GM21737 (cell line): ENCODE data around the gene PRCD.
"Not testable (repeated sequence)": the region's sequence is repeated elsewhere in the genome, so short reads cannot be mapped to it uniquely, and the experiment has no call there.

ENCODE experiments used
- ATAC-seq: cut with Tn5 transposase; IDR thresholded peaks from one replicate; pipeline ENCODE4 v1.9.1; 2021; ENCODE audit warnings: mild to moderate bottlenecking, moderate library complexity; ENCODE audit not compliant: unreplicated experiment

The PRCD gene

GRCh38 chr17:76502341-76503211 is 37.3 kb upstream of the PRCD start:
- no peak for ATAC-seq

GRCh38 chr17:76504117-76504516 is 35.7 kb upstream of the PRCD start:
- ATAC-seq: no peak

DNA sequence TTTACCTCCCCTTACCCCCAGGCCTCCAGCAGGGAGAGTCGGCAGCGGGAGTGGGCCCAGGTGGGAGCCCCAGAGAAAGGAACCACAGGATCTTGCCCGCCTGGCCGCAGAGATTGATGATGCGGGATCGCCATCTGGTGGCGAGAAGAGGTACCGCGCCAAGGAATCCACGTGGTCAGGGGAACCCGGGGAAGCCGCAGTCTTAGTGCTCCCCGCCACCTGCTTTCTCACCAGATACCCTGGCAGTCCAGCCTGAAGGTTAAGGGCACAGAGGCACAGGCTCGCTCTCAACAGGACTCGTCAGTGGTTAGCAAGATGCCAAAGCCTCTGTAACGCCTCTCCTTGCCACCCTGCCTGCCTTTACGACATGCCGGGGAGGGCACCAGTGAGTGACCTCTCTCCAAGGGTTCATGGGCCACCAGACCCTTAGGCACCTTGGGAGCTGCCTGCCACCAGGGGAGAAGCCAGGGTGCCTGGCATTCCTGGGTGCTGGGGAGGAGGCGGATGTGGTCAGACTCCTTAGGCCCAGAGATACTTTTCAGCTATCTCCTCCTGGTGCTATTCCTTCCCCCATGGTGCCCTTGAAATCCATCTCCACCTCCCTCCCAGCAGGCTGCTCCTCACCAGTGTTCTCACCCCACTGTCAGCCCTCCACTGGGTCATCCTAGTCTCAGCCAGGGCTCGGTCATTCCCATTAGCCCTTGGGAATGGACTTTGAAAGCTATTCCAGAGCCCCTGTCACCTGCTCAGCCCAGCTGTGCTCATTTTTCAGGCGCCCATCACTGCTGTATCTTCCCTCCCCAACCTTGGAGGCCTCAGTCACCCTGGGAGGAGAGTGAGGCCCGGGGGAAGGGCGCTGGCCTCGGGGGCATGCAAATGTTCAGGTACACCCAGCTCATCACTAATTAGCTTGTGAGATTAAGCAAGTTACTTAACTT is 33.2 kb upstream of the PRCD start:
- no peak for ATAC-seq

GRCh38 chr17:76508472-76509063 is 31.3 kb upstream of the PRCD start:
- ATAC-seq: not testable (repeated sequence)

- no peak for ATAC-seq
Observed at GRCh38 chr17:76510831-76511244, 29.0 kb upstream of the PRCD start.

DNA sequence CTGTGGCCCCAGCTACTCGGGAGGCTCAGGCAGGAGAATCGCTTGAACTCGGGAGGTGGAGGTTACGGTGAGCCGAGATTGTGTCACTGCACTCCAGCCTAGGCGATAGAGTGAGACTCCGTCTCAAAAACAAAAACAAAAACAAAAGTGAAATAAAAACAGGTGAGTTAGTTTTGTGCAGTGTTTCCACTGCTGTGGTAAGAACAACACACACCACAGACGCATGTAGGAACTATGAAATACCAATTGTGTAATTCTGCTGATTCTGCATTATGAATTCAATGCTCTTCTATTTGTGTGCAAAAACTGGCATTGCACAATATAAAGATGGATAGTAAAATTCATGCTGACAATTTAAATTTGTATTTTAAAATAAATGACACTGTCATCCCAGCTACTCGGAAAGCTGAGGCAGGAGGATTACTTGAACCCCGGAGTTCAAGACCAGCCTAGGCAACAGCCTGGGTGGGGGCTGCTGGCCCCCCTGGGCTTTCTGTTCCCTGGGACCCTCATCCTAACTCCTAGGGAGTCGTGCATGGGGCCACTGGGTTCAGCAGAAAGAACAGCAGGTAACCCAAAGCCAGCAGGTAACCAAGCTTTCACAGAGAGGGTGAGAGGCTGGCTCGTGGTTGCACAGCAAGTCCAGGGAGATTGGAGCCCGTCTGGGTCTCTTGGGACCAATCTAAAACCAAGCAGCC is 28.0 kb upstream of the PRCD start:
- no peak for ATAC-seq

DNA sequence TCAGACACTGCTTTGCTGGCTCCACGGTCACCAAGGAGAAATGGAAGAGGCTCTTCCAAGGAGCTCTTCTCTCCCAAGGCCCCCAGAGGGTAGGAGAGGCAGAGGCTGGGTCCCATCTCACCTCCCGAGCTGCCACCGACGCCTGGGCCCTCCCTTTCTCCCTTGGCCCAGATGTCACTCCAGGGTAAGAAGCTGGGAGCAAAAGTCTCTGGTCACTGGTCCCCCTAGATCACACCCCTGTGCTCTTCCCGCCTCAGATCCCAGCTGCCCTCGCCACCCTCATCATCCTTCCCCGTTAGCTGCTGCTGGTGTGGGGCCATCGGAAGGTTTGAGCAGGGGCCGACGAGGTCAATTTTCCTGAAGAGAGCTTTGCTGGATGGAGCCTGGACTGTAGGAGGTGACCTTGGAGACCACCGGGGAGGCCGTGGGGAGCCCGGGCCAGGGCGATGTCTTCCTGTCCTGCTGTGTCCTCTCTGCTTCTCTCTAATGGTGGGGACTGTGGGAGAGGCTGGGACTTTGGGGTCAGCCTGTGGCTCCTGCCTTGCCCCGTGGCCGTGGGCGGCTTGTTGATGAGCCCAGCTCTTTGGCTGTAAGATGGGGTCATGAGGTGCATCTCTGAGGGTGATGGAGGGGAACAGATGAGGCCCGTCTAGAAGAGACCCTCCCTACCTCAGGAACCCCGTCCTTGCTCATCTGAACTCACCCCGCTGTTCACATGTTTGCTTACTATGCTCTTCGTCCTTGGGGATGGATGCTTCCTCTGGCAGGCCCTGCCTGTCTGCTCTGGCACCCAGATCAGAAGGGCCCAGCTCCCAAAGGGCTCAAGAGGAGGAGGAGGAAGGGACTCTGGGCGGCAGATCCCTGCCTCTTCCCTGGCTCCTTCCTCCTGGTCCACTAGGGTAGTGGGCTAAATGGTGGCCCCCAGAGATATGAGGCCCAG is 27.2 kb upstream of the PRCD start:
- no peak for ATAC-seq

- ATAC-seq: no peak
Observed at GRCh38 chr17:76513306-76513692, 26.5 kb upstream of the PRCD start.

DNA sequence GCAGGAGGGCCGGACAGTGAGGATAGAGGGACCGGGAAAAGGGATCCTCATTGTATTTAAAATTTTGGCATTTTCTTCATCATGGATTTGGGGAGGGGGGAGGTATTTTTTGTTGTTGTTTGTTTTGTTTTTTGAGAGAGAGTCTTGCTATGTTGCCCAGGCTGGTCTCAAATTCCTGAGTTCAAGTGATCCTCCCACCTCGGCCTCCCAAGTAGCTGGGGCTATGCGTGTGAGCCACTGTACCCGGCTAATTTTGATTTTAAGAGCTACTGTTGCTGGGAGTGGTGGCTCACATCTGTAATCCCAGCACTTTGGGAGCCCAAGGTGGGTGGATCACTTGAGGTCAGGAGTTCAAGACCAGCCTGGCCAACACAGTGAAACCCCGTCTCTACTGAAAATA is 25.5 kb upstream of the PRCD start:
- ATAC-seq: not testable (repeated sequence)

DNA sequence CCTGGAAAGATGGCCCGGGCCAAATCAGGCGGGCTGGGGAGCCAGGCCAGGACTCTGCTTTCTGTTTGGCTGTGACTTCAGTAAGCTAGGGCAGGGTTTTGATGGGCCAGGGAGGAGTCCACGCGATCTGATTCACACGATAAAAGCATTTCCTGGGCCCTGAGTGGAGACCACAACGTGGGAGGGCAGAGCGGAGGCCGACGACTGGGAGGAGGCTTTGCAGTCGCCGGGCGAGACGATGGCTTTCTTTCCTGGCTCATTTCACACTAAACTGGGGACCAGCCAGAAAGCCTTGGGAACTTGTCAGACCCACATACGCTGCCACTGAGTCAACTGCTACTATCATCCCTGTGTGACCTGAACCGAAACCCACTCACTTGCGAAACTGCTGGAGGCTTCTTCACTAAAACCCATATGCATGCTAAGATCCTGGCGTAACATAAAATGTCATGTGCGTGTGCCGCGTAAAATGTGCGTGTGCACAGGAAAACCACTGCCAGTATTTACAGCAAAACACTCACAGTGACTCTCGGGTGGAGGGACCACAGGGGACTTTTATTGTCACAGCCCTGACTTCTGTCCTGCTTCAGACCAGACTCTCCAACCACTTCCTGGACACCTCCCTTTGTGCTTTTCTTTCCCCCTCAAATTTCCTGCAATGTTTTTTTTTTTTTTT is 24.4 kb upstream of the PRCD start:
- peak; percentile 63 for ATAC-seq

- no peak for ATAC-seq
Observed at GRCh38 chr17:76517638-76518038, 22.2 kb upstream of the PRCD start.

DNA sequence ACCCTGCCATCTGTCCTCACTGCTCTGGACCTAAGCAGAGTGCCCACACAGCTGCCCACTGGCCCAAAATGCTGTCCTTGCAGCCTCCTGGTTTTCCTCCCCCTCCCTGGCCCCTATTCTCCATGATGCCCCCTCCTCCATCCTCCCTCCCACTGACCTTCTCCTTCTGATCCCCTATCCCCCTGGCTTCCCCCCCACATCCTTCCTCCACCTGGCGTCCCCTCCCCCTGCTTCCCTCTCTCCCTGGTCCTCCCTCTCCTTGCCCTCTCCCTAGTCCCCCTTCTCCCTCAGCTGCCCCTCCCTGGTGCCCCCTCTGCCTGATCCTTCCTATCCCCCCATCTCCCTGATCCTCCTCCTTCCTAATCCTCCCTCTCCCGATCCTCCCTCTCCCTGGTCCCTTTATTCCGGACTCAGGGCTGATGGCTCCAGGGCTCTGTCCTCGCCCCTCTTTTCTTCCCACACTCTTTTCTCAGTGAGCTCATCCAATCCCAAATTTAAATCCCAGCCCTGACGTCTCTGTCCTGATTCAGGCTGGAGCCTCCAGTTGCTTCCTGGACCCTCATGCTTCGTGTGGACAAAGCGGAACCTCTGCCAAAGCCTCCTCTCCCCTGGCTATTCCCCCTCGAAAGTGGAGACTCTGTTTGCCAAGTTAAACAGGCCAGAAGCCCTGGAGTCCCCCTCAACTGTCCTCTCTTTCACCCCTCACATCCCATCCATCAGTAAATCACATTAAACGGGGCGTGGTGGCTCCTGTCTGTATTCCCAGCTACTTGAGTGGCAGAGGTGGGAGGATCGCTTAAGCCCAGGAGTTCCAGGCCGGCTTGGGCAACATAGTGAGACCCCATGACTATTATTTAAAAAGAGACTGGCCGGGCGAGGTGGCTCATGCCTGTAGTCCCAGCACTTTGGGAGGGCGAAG is 20.5 kb upstream of the PRCD start:
- ATAC-seq: no peak

GRCh38 chr17:76521262-76521661 is 18.6 kb upstream of the PRCD start:
- ATAC-seq: no peak

- not testable (repeated sequence) for ATAC-seq
Observed at GRCh38 chr17:76521683-76522082, 18.2 kb upstream of the PRCD start.

GRCh38 chr17:76523084-76524037 is 16.5 kb upstream of the PRCD start:
- no peak for ATAC-seq

DNA sequence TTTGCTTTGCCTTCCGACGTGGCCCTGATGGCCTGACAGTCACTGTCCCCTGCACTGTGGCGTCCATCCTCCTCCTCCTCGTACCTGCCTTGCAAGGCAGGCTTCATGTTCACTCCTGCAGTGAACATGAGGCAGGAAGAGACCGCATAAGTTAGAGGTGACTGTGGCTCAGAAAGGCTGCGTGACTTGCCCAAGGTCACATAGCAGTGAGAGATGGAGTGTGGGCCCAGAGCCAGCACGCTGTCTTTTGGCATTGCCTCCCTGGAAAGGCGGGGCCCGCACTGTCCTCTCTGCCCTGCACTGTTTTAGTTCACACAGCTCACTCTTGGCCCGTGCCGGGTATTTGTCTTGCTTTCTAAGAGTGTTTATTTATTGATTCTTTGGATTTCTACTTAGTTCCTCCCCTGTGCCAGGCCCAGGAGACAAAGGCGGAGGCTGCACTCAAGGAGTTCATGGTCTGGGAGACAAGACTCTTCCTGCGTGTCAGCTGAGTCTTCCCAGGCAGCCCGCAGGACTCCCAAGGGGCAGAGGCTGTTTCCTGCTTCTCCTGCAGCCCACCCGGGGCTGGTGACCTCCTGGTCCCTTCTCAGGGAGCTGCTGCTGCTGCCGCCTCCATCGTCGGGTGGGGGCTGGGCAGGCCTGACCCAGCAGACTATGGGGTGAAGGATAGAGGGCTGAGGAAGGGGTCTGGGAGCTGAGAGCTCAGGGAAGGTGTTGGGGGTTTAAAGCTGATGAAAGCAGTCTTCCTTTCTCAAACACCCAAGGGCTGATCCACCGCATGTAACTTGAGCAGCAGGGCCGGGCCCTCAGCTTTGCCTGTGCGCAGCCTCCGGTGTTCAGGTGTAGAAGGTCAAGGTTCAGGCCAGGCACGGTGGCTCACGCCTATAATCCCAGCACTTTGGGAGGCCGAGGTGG is 15.0 kb upstream of the PRCD start:
- ATAC-seq: no peak
